GM12892 (cell line): ENCODE data around the gene OTULIN.

Experiments used
- DNase-seq: peaks from one replicate; pipeline ENCODE4 v3.0.0; 2011; ENCODE audit not compliant: insufficient read length
- FAIRE-seq: peaks from 2 replicates; lab custom pipeline; 2011; peaks lifted over from hg19 to GRCh38; lab: Jason Lieb, UNC
- POLR2A ChIP-seq: IDR thresholded peaks from 2 replicates; pipeline ENCODE4 v1.6.1; 2011; ENCODE audit warnings: low read depth, low read length, control low read depth
- POLR2AphosphoS5 ChIP-seq: IDR thresholded peaks from 2 replicates; pipeline ENCODE4 v1.6.1; 2011; ENCODE audit warnings: low read depth, low read length, control low read depth
- TAF1 ChIP-seq: IDR thresholded peaks from 2 replicates; pipeline ENCODE4 v1.6.1; 2011; ENCODE audit warnings: low read depth, mild to moderate bottlenecking, control low read depth, low read length, borderline replicate concordance

The OTULIN gene

GRCh38 chr5:14742498-14742897 lies 78.0 kb downstream of the OTULIN start:
- no peak for TF ChIP-seq POLR2A
- FAIRE-seq = no peak
- DNase-seq = no peak

GRCh38 chr5:14743601-14744295 lies 79.2 kb downstream of the OTULIN start:
- FAIRE-seq (no peak), DNase-seq (no peak)
- TF ChIP-seq POLR2A (no peak), TAF1 (no peak), POLR2AphosphoS5 (no peak)

- FAIRE-seq (no peak), DNase-seq (no peak)
- TF ChIP-seq TAF1 (no peak), POLR2A (no peak), POLR2AphosphoS5 (no peak)
Observed at GRCh38 chr5:14744296-14745187, 80.0 kb downstream of the OTULIN start.

- no peak for TF ChIP-seq POLR2A
- TF ChIP-seq POLR2AphosphoS5 = no peak
- no peak for TF ChIP-seq TAF1
- DNase-seq (no peak), FAIRE-seq (no peak)
Observed at GRCh38 chr5:14745188-14745563, 80.7 kb downstream of the OTULIN start.

- no peak for TF ChIP-seq POLR2A
- no peak for TF ChIP-seq POLR2AphosphoS5
- no peak for TF ChIP-seq TAF1
- FAIRE-seq = no peak
Observed at GRCh38 chr5:14745753-14746152, 81.2 kb downstream of the OTULIN start.

GRCh38 chr5:14748180-14748900 lies 83.8 kb downstream of the OTULIN start:
- FAIRE-seq (no peak), DNase-seq (no peak)
- TF ChIP-seq POLR2AphosphoS5 (no peak), TAF1 (no peak), POLR2A (no peak)

More at GRCh38 chr5:14745753-14746152, 81.2 kb downstream of the OTULIN start:
- no peak for DNase-seq
